K562 (cell line): ENCODE results near the gene PPM1F. TPM values are rescaled to one million over a fixed set of nuclear protein-coding genes. Genes with fewer than 3 reads are reported as not detected.
A peak's percentile ranks its signal among the peaks of the same experiment; 100 is the strongest.

Experiments used
- ATF2 ChIP-seq: sonication (generic); formaldehyde crosslinking; IDR thresholded peaks from 2 replicates; pipeline ENCODE4 v1.8.1; 2022; ENCODE audit warnings: missing genetic modification reagents
- CCNT2 ChIP-seq: IDR thresholded peaks from 2 replicates; pipeline ENCODE4 v1.6.1; 2011; ENCODE audit warnings: borderline replicate concordance, low read depth, mild to moderate bottlenecking, moderate library complexity, mixed read lengths, low read length; ENCODE audit not compliant: insufficient read length; ENCODE audit errors: extremely low read depth
- CREB1 ChIP-seq, 2 experiments: sonication (generic) in 1 of 2; formaldehyde crosslinking in 1 of 2; IDR thresholded peaks; 2 replicates each; pipeline versions ENCODE4 v1.6.1 to v1.8.0; 2012 to 2022; ENCODE audit warnings: inconsistent platforms in 1 of 2, mild to moderate bottlenecking in 1 of 2, missing genetic modification reagents in 1 of 2, moderate library complexity in 1 of 2
- E2F3 ChIP-seq: fragments of 250-450 bp; sonication (Bioruptor Pico); IDR thresholded peaks from 2 replicates; pipeline ENCODE4 v1.4.0; 2020; ENCODE audit warnings: mild to moderate bottlenecking
- LEF1 ChIP-seq: fragments of 450-650 bp; IDR thresholded peaks from 2 replicates; pipeline ENCODE4 v1.6.1; 2016; ENCODE audit warnings: mild to moderate bottlenecking
- MTF1 ChIP-seq: fragments of 250-450 bp; sonication (Bioruptor Pico); IDR thresholded peaks from 2 replicates; pipeline ENCODE4 v1.9.0; 2021; ENCODE audit warnings: moderate library complexity, mild to moderate bottlenecking, inconsistent platforms, borderline replicate concordance
- RB1 ChIP-seq: fragments of 450-650 bp; IDR thresholded peaks from 2 replicates; pipeline ENCODE4 v1.6.1; 2017; ENCODE audit warnings: low read depth, mild to moderate bottlenecking
- RBM25 ChIP-seq: fragments of 200-400 bp; formaldehyde crosslinking; IDR thresholded peaks from 2 replicates; pipeline ENCODE4 v1.6.1; 2018; ENCODE audit warnings: low read length, low read depth, moderate library complexity; ENCODE audit not compliant: severe bottlenecking
- RNF2 ChIP-seq: sonication (generic); IDR thresholded peaks from 2 replicates; pipeline ENCODE4 v1.6.1; 2016
- SMAD4 ChIP-seq: fragments of 250-450 bp; sonication (Bioruptor Pico); conservative IDR thresholded peaks from 2 replicates; pipeline ENCODE4 v1.8.0; 2021; ENCODE audit warnings: inconsistent platforms, mild to moderate bottlenecking, moderate library complexity
- SP2 ChIP-seq: IDR thresholded peaks from 2 replicates; pipeline ENCODE4 v1.6.1; 2011; ENCODE audit warnings: mild to moderate bottlenecking, low read depth, low read length, moderate library complexity; ENCODE audit not compliant: poor library complexity, severe bottlenecking; ENCODE audit errors: extremely low read depth
- TCF3 ChIP-seq: sonication (generic); formaldehyde crosslinking; IDR thresholded peaks from 2 replicates; pipeline ENCODE4 v1.4.0; 2020; ENCODE audit warnings: mild to moderate bottlenecking, missing genetic modification reagents
- ZNF224 ChIP-seq: sonication (generic); formaldehyde crosslinking; IDR thresholded peaks from 2 replicates; pipeline ENCODE4 v1.8.0; 2022; ENCODE audit warnings: mild to moderate bottlenecking, missing genetic modification reagents
- ZNF311 ChIP-seq: fragments of 250-450 bp; sonication (Bioruptor Pico); IDR thresholded peaks from 2 replicates; pipeline ENCODE4 v1.4.0; 2020; ENCODE audit warnings: mild to moderate bottlenecking, moderate library complexity
- polyA plus RNA-seq, 8 experiments: library from polyadenylated mRNA; depleted of rRNA in 4 of 8; stranded (reverse) in 5 of 8; unstranded in 3 of 8; fragments of >200 nt; fragmentation: Nextera tagmentation in 2 of 8; fragmentation: Illumina TruSeq in 1 of 8; extraction: Ambion mirVana in 2 of 8; extraction: Trizol in 1 of 8; gene quantifications; 2 replicates each; pipeline versions ENCODE4 v1.2.1 to v1.2.3, GENCODE V29; 2011 to 2014; ENCODE audit warnings: inconsistent platforms in 1 of 8, missing spikeins in 1 of 8
- total RNA-seq, 7 experiments: library from RNA; depleted of rRNA in 6 of 7; stranded (reverse); fragments of >200 nt in 6 of 7; fragmentation: Illumina TruSeq in 2 of 7; extraction: Trizol in 2 of 7; gene quantifications; 2 replicates each; pipeline versions ENCODE4 v1.2.1 to v1.2.3, GENCODE V29; 2011 to 2021; ENCODE audit warnings: low replicate concordance in 1 of 7
- TF ChIP-seq, protein P1 (sequence below), 3 experiments: fragments of 200-800 bp in 1 of 3; fragments of 250-450 bp in 1 of 3; fragments of 450-650 bp in 1 of 3; sonication (Bioruptor Pico) in 1 of 3; sonication (Bioruptor generic) in 1 of 3; formaldehyde crosslinking in 1 of 3; IDR thresholded peaks; 2 replicates each; pipeline versions ENCODE4 v1.6.1 to v1.8.0; 2016 to 2022; ENCODE audit warnings: mild to moderate bottlenecking in 2 of 3, missing genetic modification characterization in 2 of 3, missing compliant biosample characterization in 1 of 3, moderate library complexity in 1 of 3
- TF ChIP-seq, protein P2 (sequence below): fragments of 450-650 bp; formaldehyde crosslinking; IDR thresholded peaks from 2 replicates; pipeline ENCODE4 v1.4.0; 2020; ENCODE audit warnings: mild to moderate bottlenecking, moderate library complexity
- TF ChIP-seq, protein P3 (sequence below), 3 experiments: IDR thresholded peaks in 2 of 3; conservative IDR thresholded peaks in 1 of 3; 2 replicates each; pipeline ENCODE4 v1.5.1; 2011 to 2012; ENCODE audit warnings: low read length in 3 of 3, mild to moderate bottlenecking in 3 of 3, control low read depth in 2 of 3, improper control_type of control experiment in 1 of 3, inconsistent platforms in 1 of 3, low read depth in 1 of 3, mixed read lengths in 1 of 3, moderate library complexity in 1 of 3; ENCODE audit not compliant: insufficient read depth in 2 of 3

PPM1F gene
- total and polyA plus RNA-seq, 9 of the 15 experiments (the other 6 are each of a cell fraction or from before 2014, with no cell fraction given) = 2.1 to 159 (median 64.0) TPM

GRCh38 chr22:21881841-21882753, 70.6 kb downstream of the PPM1F start (continued):
- TF ChIP-seq RBM25 (no peak), RNF2 (no peak), ZNF311 (CRISPR knock-in tag) (no peak), E2F3 (CRISPR knock-in tag) (no peak), MTF1 (CRISPR knock-in tag) (0 out of 2 replicates have a peak, but pooled peaks have one; percentile 61), ZNF224 (CRISPR knock-in tag) (no peak), SP2 (no peak), LEF1 (no peak), ATF2 (no peak), TCF3 (no peak), RB1 (no peak), CCNT2 (no peak), SMAD4 (CRISPR knock-in tag) (peak; percentile 18), CREB1 (IDR thresholded peaks at IDR 0.05) (no peak), CREB1 (CRISPR knock-in tag; IDR thresholded peaks at IDR 0.05) (peak; percentile 44; the same call in 1 of the 2 replicates)
- TF ChIP-seq, protein P1, sequence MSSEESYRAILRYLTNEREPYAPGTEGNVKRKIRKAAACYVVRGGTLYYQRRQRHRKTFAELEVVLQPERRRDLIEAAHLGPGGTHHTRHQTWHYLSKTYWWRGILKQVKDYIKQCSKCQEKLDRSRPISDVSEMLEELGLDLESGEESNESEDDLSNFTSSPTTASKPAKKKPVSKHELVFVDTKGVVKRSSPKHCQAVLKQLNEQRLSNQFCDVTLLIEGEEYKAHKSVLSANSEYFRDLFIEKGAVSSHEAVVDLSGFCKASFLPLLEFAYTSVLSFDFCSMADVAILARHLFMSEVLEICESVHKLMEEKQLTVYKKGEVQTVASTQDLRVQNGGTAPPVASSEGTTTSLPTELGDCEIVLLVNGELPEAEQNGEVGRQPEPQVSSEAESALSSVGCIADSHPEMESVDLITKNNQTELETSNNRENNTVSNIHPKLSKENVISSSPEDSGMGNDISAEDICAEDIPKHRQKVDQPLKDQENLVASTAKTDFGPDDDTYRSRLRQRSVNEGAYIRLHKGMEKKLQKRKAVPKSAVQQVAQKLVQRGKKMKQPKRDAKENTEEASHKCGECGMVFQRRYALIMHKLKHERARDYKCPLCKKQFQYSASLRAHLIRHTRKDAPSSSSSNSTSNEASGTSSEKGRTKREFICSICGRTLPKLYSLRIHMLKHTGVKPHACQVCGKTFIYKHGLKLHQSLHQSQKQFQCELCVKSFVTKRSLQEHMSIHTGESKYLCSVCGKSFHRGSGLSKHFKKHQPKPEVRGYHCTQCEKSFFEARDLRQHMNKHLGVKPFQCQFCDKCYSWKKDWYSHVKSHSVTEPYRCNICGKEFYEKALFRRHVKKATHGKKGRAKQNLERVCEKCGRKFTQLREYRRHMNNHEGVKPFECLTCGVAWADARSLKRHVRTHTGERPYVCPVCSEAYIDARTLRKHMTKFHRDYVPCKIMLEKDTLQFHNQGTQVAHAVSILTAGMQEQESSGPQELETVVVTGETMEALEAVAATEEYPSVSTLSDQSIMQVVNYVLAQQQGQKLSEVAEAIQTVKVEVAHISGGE (CRISPR knock-in tag; IDR thresholded peaks at IDR 0.05) = peak in 1 of 3 experiments; percentile 10; a peak in 1 of 6 replicates
- TF ChIP-seq, protein P2, sequence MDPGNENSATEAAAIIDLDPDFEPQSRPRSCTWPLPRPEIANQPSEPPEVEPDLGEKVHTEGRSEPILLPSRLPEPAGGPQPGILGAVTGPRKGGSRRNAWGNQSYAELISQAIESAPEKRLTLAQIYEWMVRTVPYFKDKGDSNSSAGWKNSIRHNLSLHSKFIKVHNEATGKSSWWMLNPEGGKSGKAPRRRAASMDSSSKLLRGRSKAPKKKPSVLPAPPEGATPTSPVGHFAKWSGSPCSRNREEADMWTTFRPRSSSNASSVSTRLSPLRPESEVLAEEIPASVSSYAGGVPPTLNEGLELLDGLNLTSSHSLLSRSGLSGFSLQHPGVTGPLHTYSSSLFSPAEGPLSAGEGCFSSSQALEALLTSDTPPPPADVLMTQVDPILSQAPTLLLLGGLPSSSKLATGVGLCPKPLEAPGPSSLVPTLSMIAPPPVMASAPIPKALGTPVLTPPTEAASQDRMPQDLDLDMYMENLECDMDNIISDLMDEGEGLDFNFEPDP = 0 out of 2 replicates have a peak, but pooled peaks have one; percentile 21
- TF ChIP-seq, protein P3, sequence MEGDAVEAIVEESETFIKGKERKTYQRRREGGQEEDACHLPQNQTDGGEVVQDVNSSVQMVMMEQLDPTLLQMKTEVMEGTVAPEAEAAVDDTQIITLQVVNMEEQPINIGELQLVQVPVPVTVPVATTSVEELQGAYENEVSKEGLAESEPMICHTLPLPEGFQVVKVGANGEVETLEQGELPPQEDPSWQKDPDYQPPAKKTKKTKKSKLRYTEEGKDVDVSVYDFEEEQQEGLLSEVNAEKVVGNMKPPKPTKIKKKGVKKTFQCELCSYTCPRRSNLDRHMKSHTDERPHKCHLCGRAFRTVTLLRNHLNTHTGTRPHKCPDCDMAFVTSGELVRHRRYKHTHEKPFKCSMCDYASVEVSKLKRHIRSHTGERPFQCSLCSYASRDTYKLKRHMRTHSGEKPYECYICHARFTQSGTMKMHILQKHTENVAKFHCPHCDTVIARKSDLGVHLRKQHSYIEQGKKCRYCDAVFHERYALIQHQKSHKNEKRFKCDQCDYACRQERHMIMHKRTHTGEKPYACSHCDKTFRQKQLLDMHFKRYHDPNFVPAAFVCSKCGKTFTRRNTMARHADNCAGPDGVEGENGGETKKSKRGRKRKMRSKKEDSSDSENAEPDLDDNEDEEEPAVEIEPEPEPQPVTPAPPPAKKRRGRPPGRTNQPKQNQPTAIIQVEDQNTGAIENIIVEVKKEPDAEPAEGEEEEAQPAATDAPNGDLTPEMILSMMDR (IDR thresholded peaks at IDR 0.05 in 2 of 3, conservative IDR thresholded peaks at IDR 0.05 in 1 of 3; ENCODE audit: insufficient read depth in 2 of 3, low read depth in 1 of 3, low read length in 3 of 3) = no peak
